GM18858 (cell line): ENCODE measurements around the gene CACNA2D4.

Experiments used
- ATAC-seq: cut with Tn5 transposase; IDR thresholded peaks from one replicate; pipeline ENCODE4 v1.9.1; 2021; ENCODE audit not compliant: unreplicated experiment

Gene CACNA2D4

DNA sequence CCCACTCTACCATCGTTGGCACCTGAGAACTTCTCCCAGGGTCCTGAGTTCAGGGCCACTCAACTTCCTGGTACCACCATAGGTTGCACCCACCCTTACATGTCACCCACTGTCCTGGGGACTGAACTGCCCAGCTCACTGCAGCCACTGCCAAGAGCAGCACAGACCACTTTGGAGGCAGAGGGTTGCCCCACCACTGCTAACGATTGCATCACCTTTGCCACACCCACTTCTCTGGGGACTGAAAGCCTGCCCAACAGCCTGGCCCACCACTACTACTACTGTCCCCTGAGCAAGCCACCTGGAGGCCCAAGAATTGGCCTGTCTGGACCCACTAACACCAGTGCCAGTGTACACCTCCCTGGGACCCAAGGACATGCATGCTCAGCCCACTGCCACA lies 27.6 kb downstream of the CACNA2D4 start:
- ATAC-seq: no peak

- ATAC-seq: no peak
Observed at GRCh38 chr12:1890119-1890703, 28.2 kb downstream of the CACNA2D4 start.

DNA sequence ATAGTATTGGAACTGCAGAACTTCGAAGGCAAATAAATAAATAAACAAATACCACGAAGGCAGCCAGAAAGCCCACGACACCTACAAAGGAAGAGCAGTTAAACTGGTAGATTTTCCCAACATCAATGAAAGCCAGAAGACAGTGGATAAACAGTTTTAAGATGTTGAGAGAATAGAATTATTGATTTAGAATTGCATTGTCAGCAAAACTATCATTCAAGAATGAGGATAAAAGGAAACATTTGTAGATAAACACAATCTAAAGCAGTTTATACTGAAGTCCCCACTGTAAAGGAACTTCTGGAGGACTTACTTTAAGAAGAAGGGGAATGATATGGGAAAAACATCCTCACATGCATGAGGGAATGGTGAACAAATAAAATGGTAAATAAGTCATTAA lies 29.5 kb downstream of the CACNA2D4 start:
- ATAC-seq: no peak

DNA sequence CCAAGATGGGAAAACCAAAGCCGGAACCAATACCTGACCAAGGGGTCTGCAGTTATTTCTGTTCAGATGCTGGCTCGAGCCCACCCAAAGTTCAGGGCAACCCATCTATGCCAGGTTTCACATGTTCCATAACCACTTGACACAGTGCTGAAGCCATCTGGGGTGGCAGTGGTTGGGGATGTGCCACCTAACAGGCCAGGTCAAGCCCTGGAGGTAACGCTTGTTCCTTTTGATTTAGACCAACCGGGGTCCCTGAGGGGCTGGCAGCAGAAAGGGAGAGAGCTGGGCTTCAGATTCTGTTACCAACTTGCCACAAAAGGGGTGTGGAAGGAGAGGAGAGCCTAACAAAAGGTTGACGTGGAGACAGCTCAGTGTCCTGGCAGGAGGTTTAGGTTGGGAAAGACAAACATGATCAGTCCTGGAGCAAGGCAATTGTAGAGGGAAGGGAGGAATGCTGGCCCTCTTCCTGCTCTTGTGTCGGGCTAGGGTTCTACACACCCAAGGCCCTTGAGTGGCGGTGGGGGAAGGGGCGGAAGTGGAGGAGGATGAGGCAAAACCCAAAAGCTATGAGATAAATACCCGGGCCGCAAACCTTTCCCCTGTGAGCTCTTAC lies 31.9 kb downstream of the CACNA2D4 start:
- ATAC-seq: no peak

DNA sequence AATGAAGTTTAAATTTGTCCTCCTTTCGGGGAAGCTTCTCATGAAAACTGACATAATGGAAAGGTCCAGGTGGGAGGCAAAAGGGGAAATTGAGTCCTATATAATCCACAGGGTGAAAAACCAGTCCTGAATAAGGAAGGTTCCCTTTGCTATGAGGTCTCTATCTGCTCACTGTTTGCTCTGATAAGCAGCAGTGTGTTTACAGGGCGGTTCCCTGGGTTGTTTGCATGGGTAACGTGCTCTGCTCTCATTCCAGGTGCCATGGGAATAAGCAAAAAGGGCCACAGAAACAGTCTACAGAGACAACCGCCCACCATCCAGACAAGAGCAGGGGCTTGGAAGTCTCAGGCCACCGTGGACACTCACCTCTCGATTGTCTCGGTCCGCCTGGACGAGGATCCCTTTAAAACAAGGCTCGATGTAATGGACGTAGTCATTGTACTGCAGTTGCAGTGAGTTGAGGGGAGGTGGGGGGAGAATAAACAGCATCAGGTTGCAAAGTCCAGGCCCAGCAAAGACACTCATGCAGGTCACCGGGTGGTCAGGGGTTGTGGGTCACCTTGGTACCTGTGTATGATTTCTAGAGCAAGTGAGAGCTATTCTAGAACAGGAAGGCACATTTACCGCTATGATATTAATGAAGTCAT lies 32.7 kb downstream of the CACNA2D4 start:
- no peak for ATAC-seq

DNA sequence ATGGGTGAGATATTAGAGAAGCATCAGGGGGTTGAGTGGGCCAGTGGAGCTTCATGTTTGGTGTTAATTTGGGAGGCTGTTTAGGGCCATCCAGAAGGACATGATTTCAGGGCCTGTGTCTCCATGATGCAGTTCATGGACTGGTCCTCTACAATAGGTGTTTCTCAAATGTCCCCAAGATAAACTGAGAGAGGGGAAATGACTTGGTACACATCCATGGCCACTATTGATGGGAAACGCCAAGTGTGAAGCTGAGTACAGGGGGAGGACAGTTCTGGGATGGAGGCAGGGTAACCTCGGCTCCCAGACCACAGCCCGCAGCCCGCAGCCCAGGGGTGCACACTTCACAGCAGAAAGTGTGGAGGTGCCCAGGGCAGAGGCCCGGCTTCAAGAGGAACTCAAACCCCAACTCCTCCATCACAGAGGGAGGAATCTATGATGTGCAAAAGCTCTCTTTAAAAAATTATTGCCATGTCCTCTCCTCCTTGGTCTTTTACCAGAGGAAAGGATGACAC lies 33.3 kb downstream of the CACNA2D4 start:
- ATAC-seq: no peak

DNA sequence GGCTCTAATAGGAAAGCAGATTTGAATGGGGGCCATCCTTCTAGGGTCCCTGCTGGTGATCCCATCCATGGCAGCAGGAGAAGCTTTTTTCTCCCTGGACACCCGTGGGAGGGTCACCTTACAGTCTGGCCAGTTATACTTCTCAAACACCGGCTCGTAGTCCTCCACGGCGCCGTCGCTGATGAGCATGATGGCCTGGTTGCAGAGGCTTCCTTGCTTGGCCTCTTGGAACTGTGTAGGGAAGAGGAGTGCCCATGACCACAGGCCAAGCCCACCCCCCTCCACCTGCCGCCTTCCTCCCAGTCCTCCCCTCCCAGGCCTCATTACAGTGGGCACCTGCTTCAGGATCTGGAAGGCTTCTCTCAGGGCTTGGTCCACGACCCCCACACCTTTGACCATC lies 33.8 kb downstream of the CACNA2D4 start:
- ATAC-seq: no peak

DNA sequence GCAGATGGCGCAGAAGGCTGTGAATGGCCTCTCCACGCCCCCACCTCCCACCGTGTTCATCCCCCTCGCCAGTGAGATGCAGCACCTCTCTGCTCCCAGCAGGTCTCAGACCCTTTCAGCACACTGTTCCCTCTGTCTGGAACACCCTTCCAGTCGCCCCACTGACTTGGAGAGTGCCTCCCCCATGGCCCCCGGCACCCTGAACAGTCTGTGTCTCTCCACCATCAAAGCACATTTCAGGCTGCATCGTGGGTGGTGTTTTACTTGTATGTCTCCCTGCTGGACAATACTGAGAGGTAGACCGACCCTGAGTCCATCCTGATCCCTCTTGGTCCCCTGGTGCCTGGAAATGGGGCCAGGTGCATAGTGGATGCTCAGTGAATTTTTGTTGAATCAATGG lies 34.9 kb downstream of the CACNA2D4 start:
- ATAC-seq: no peak

DNA sequence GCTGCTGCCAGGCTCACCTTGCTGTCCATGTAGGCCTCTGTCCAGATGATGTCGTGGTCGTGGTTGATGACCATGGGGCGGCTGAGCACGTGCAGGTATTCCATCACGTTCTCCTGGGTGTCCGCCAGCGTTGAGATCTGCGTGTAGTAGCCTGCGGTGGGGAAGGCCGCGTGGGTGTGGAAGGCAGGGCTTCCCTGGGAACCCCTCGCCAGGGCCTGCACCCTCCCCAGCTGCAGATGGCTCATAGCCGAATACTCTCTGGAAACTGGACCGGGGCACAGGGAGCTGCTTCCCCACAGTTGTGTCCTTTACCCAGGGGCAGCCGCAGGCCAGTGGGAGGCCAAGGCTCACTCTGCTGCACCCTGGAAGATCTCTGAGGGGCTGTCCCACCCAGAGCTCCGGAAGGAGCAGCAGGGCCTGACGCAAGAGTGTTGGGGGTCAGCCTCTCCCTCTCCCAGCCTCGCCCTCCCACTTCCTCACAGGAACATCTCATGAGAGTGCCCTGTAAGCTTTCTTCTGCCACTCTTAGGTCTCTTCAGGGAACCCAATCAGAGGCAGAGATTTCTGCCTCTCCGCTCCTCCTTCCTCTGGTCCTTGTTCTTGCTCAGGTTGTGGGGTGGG lies 35.5 kb downstream of the CACNA2D4 start:
- ATAC-seq: no peak

- no peak for ATAC-seq
Observed at GRCh38 chr12:1882405-1882804, 36.0 kb downstream of the CACNA2D4 start.

GRCh38 chr12:1881936-1882335 lies 36.5 kb downstream of the CACNA2D4 start:
- ATAC-seq: no peak

DNA sequence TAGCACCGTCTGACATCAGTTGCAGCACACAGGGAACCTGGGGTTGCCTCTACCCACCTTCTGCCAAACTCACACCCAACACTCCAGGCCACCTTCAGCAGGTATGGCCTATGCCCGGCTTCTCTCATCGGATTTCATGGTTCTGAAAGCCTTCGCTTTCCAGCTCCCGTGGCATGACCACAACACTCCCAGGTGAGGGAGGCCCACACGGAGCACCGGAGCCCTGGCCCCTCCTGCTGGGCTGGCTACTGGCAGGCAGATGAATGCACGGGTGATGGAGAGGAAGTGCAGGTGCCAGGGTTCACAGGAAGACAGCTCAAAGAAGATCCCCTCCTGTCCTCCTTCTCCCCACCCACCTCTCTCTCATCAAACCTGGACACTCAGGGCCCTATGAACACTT lies 37.2 kb downstream of the CACNA2D4 start:
- no peak for ATAC-seq

DNA sequence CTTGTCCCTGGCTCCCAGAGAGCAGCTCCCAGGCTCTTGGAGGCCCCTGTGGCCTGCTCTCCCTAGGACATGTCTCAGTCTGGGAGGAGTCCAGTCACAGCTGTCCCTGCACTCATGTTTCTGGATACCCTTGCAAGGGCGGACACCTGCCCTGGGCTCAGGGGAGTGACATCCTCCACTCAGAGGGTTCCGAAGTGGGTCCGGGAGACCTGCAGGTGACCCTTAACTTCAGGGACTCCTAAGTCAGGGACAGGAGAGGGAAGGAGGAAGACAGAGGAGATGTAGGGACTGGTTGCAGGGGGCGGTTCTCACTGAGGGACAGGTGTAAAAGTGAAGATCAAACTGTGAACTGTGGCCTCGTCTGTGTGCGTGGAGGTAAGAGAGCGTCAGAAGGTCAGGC lies 37.6 kb downstream of the CACNA2D4 start:
- ATAC-seq: no peak

GRCh38 chr12:1880153-1880845 lies 38.2 kb downstream of the CACNA2D4 start:
- ATAC-seq: no peak

DNA sequence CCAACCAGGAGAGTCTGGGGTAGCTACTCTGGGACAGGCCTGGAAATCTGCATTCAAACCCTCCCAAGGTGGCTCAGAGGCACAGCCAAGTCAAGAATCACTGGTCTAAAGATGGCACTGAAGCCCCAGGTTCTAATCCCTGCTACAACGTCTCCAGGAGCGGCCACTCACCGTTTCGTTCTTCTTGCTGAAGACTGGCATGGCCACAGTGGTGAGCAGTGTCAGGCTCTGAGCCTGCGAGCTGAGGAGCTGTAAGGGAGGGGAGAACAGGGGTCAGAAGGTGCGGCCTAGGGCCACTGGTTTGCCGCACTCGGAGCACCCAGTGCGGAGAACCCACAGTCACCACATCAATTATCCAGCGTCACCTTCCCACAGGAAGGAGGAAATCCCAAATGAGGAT lies 38.8 kb downstream of the CACNA2D4 start:
- ATAC-seq: no peak

DNA sequence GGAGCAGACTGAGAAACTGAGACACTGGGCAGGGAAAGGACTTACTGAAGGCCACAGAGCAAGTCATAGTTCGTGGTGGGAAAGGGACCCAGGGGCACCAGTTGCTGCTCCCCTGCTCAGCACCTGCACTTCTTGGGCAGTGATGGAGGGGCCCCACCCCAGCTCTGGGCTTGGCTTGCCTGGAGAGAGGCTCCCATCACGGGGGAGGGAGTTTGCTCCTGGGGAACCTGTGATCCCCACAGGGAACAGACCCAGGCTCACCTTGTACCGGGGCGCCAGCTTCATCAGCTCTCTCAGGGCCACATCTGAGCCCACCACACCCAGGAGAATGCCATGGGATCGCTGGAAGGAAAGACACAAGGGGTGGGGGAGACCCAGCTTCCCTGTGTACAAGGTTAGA lies 39.8 kb downstream of the CACNA2D4 start:
- ATAC-seq: no peak

DNA sequence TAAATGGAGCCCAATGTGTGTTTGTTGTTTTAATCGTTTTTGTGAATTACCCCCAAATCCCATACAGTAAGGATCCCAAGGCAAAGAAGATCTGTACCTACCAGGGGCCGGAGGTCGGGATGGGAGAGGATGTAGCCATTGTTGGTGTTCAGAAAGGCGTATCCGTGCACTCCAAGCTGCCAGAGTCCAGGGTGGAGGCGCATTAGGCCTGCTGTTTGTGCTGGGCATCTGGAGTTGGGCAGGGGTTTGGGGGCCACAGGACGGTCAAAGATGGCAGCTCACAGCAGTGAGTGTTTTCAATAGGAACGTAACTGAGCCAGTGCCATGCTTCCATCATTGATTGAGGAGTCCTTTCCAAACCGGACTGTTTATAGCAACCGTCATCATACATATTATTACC lies 40.2 kb downstream of the CACNA2D4 start:
- ATAC-seq: no peak

GRCh38 chr12:1877169-1877878 lies 41.1 kb downstream of the CACNA2D4 start:
- no peak for ATAC-seq

- no peak for ATAC-seq
Observed at GRCh38 chr12:1876086-1876485, 42.4 kb downstream of the CACNA2D4 start.

DNA sequence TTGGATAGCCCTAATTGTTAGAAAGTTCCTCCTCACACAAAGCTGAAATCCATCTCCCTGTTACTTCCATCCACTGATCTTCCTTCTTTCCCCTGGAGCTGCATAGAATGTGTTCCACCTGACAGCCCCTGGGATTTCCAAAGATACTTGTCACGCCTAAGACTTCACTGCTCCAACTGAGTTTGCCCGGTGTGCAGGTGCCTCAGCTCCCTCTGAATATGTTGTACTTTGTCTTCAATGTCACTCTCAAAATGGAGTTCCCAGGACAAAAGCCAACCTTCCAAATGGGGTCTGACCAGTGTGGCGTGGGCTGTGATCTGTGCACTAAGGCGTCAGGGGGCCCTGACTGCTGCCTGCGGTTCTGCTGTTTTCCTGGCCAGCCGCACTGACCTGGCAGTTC lies 42.8 kb downstream of the CACNA2D4 start:
- ATAC-seq: no peak
